ENCODE measurements around the gene ZNF350.
"Not testable (repeated sequence)": the region's sequence is repeated elsewhere in the genome, so short reads cannot be mapped to it uniquely, and the experiment has no call there.

The ZNF350 gene

GRCh38 chr19:51975787-51976186 lies 10.9 kb downstream of the ZNF350 start:
- not testable (repeated sequence) for DNase-seq (ENCODE audit: extremely low read depth in 1 of 2, low read depth in 1 of 2)

GRCh38 chr19:51971624-51972023 lies 15.0 kb downstream of the ZNF350 start:
- no peak for DNase-seq (ENCODE audit: extremely low read depth in 1 of 2, low read depth in 1 of 2)

GRCh38 chr19:51970718-51971117 lies 15.9 kb downstream of the ZNF350 start:
- no peak for DNase-seq (ENCODE audit: extremely low read depth in 1 of 2, low read depth in 1 of 2)

- no peak for DNase-seq (ENCODE audit: extremely low read depth in 1 of 2, low read depth in 1 of 2)
Measured at GRCh38 chr19:51965583-51965982, 21.1 kb downstream of the ZNF350 start.

- not testable (repeated sequence) for DNase-seq (ENCODE audit: extremely low read depth in 1 of 2, low read depth in 1 of 2)
Measured at GRCh38 chr19:51960621-51961233, 25.9 kb downstream of the ZNF350 start.

GRCh38 chr19:51959791-51960190 lies 26.8 kb downstream of the ZNF350 start:
- no peak for DNase-seq (ENCODE audit: extremely low read depth in 1 of 2, low read depth in 1 of 2)

- DNase-seq (ENCODE audit: extremely low read depth in 1 of 2, low read depth in 1 of 2), result not testable (repeated sequence)
Measured at GRCh38 chr19:51957846-51958245, 28.8 kb downstream of the ZNF350 start.

GRCh38 chr19:51948975-51949374 lies 37.7 kb downstream of the ZNF350 start:
- DNase-seq (ENCODE audit: extremely low read depth in 1 of 2, low read depth in 1 of 2), result no peak

GRCh38 chr19:51946602-51947001 lies 40.0 kb downstream of the ZNF350 start:
- DNase-seq (ENCODE audit: extremely low read depth in 1 of 2, low read depth in 1 of 2), result no peak

GRCh38 chr19:51944798-51945552 lies 41.7 kb downstream of the ZNF350 start:
- no peak for DNase-seq (ENCODE audit: extremely low read depth in 1 of 2, low read depth in 1 of 2)

GRCh38 chr19:51938936-51939335 lies 47.7 kb downstream of the ZNF350 start:
- no peak for DNase-seq (ENCODE audit: extremely low read depth in 1 of 2, low read depth in 1 of 2)

- DNase-seq (ENCODE audit: extremely low read depth in 1 of 2, low read depth in 1 of 2), result no peak
Measured at GRCh38 chr19:51931921-51932320, 54.7 kb downstream of the ZNF350 start.

GRCh38 chr19:51927859-51928258 lies 58.8 kb downstream of the ZNF350 start:
- no peak for DNase-seq (ENCODE audit: extremely low read depth in 1 of 2, low read depth in 1 of 2)

- peak; percentile 43 to 82 for DNase-seq (ENCODE audit: extremely low read depth in 1 of 2, low read depth in 1 of 2)
Measured at GRCh38 chr19:51926784-51927741, 59.6 kb downstream of the ZNF350 start, which contains the start of gene ZNF613. TSS of gene ZNF613 (plus strand) at chr19:51927472. CDS start at chr19:51936221, 8,749 bp downstream.

- no peak for DNase-seq (ENCODE audit: extremely low read depth in 1 of 2, low read depth in 1 of 2)
Measured at GRCh38 chr19:51926426-51926783, 60.2 kb downstream of the ZNF350 start.

GRCh38 chr19:51921949-51922348 lies 64.7 kb downstream of the ZNF350 start:
- no peak for DNase-seq (ENCODE audit: extremely low read depth in 1 of 2, low read depth in 1 of 2)

GRCh38 chr19:51919606-51920005 lies 67.0 kb downstream of the ZNF350 start:
- DNase-seq (ENCODE audit: extremely low read depth in 1 of 2, low read depth in 1 of 2), result no peak

- DNase-seq (ENCODE audit: extremely low read depth in 1 of 2, low read depth in 1 of 2), result no peak
Measured at GRCh38 chr19:51916167-51916566, 70.5 kb downstream of the ZNF350 start.

- DNase-seq (ENCODE audit: extremely low read depth in 1 of 2, low read depth in 1 of 2), result no peak
Measured at GRCh38 chr19:51915324-51915867, 71.2 kb downstream of the ZNF350 start.

Measured in stimulated activated CD8-positive, alpha-beta memory T cell treated with anti-CD3 and anti-CD28 coated beads, Interleukin-7, amount 100 ng/mL, for 48 hours (primary cell).